Vagina (tissue), 2 donors: ENCODE measurements around the gene FBXL7.

Experiments
- CTCF ChIP-seq, 3 experiments: fragments of 450-650 bp in 2 of 3; fragments of 200-600 bp in 1 of 3; sonication (generic) in 1 of 3; IDR thresholded peaks; one replicate each; pipeline ENCODE4 v1.5.1; 2017 to 2019; ENCODE audit warnings: antibody characterized with exemption in 3 of 3, mild to moderate bottlenecking in 2 of 3, moderate library complexity in 2 of 3
- POLR2AphosphoS5 ChIP-seq, 2 donors: sonication (generic); formaldehyde crosslinking; IDR thresholded peaks; one replicate each; pipeline ENCODE4 v1.9.0; 2017; ENCODE audit warnings: antibody characterized with exemption in 2 of 2, mild to moderate bottlenecking in 2 of 2, low read depth in 1 of 2; ENCODE audit not compliant: insufficient read depth in 1 of 2

GRCh38 chr5:15489571-15490235 lies 10.3 kb upstream of the FBXL7 start:
- TF ChIP-seq POLR2AphosphoS5 (IDR thresholded peaks at IDR 0.05; ENCODE audit: insufficient read depth in 1 of 2, low read depth in 1 of 2) (no peak), CTCF (IDR thresholded peaks at IDR 0.05) (no peak)
